Ishikawa (cell line): ENCODE results near the gene CD59.

Experiments used
- CEBPB ChIP-seq: IDR thresholded peaks from 2 replicates; pipeline ENCODE4 v1.6.1; 2012
- CREB1 ChIP-seq: IDR thresholded peaks from 2 replicates; pipeline ENCODE4 v1.6.1; 2012; ENCODE audit warnings: low read depth
- EGR1 ChIP-seq: IDR thresholded peaks from 2 replicates; pipeline ENCODE4 v1.6.1; 2012
- EP300 ChIP-seq: IDR thresholded peaks from 2 replicates; pipeline ENCODE4 v1.6.1; 2012; ENCODE audit warnings: borderline replicate concordance
- FOXM1 ChIP-seq: IDR thresholded peaks from 2 replicates; pipeline ENCODE4 v1.6.1; 2012; ENCODE audit warnings: low read depth, borderline replicate concordance
- NFIC ChIP-seq: IDR thresholded peaks from 2 replicates; pipeline ENCODE4 v1.6.1; 2012
- RAD21 ChIP-seq: IDR thresholded peaks from 2 replicates; pipeline ENCODE4 v1.6.1; 2012; ENCODE audit warnings: low read depth
- TAF1 ChIP-seq: IDR thresholded peaks from 2 replicates; pipeline ENCODE4 v1.6.1; 2012; ENCODE audit warnings: low read depth, mild to moderate bottlenecking
- TCF12 ChIP-seq: IDR thresholded peaks from 2 replicates; pipeline ENCODE4 v1.6.1; 2012; ENCODE audit warnings: low read depth
- TEAD4 ChIP-seq: IDR thresholded peaks from 2 replicates; pipeline ENCODE4 v1.6.1; 2012
- YY1 ChIP-seq: IDR thresholded peaks from 2 replicates; pipeline ENCODE4 v1.6.1; 2012; ENCODE audit warnings: low read depth
- ZBTB7A ChIP-seq: IDR thresholded peaks from 2 replicates; pipeline ENCODE4 v1.6.1; 2012; ENCODE audit warnings: low read depth
- TF ChIP-seq, protein P1 (sequence below): IDR thresholded peaks from 2 replicates; pipeline ENCODE4 v1.6.1; 2012
- TF ChIP-seq, protein P2 (sequence below): IDR thresholded peaks from 2 replicates; pipeline ENCODE4 v1.6.1; 2012; ENCODE audit warnings: low read depth, mild to moderate bottlenecking
- TF ChIP-seq, protein P3 (sequence below): IDR thresholded peaks from 2 replicates; pipeline ENCODE4 v1.6.1; 2012

Gene CD59

DNA sequence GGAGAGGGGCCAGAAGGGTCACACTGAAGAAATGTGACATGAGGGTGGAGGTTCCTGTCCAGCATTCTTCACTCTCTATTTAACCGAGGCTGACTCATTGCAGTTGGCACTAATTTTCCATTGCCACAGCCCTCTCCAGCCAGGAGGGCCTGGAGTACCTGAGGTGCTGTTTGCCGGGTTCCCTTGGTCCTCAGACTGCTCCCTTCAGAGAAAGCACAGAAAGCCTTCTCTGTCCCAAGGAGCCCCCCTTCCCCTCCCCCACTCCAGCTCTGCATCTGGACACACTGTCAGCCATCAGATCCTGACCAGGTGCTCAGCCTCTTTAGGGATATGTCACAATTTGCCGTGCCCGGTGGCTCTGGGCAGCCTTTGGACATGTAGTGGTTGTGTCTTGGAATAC is 32.4 kb downstream of the CD59 start:
- no peak for TF ChIP-seq TCF12
- TF ChIP-seq CREB1 = no peak
- TF ChIP-seq, protein P1, sequence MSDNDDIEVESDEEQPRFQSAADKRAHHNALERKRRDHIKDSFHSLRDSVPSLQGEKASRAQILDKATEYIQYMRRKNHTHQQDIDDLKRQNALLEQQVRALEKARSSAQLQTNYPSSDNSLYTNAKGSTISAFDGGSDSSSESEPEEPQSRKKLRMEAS = no peak
- TF ChIP-seq ZBTB7A = no peak
- no peak for TF ChIP-seq YY1
- no peak for TF ChIP-seq TEAD4
- TF ChIP-seq RAD21 = no peak
- no peak for TF ChIP-seq NFIC
- no peak for TF ChIP-seq EGR1
- no peak for TF ChIP-seq FOXM1
- TF ChIP-seq, protein P2, sequence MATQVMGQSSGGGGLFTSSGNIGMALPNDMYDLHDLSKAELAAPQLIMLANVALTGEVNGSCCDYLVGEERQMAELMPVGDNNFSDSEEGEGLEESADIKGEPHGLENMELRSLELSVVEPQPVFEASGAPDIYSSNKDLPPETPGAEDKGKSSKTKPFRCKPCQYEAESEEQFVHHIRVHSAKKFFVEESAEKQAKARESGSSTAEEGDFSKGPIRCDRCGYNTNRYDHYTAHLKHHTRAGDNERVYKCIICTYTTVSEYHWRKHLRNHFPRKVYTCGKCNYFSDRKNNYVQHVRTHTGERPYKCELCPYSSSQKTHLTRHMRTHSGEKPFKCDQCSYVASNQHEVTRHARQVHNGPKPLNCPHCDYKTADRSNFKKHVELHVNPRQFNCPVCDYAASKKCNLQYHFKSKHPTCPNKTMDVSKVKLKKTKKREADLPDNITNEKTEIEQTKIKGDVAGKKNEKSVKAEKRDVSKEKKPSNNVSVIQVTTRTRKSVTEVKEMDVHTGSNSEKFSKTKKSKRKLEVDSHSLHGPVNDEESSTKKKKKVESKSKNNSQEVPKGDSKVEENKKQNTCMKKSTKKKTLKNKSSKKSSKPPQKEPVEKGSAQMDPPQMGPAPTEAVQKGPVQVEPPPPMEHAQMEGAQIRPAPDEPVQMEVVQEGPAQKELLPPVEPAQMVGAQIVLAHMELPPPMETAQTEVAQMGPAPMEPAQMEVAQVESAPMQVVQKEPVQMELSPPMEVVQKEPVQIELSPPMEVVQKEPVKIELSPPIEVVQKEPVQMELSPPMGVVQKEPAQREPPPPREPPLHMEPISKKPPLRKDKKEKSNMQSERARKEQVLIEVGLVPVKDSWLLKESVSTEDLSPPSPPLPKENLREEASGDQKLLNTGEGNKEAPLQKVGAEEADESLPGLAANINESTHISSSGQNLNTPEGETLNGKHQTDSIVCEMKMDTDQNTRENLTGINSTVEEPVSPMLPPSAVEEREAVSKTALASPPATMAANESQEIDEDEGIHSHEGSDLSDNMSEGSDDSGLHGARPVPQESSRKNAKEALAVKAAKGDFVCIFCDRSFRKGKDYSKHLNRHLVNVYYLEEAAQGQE = no peak

DNA sequence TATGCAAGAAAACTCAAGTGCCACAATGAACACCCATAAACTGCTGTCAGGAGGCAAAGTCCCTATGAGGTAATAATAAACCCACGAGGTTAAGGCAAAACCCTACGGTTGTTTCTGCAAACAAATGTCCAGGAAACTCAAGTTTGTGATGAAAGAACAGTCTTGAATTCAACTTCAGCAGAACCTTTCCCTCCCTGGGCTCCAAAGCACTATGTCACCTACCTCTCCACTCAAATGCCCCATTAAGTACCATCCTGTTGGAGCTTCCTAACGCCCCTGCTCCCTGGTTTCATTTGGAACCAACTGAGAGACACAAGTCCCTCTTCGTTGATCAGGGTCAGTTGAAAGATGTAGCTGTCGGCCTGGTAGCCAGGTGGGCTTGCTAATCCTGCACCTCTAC is 33.0 kb downstream of the CD59 start:
- TF ChIP-seq EP300 (no peak), TEAD4 (no peak), FOXM1 (no peak)

DNA sequence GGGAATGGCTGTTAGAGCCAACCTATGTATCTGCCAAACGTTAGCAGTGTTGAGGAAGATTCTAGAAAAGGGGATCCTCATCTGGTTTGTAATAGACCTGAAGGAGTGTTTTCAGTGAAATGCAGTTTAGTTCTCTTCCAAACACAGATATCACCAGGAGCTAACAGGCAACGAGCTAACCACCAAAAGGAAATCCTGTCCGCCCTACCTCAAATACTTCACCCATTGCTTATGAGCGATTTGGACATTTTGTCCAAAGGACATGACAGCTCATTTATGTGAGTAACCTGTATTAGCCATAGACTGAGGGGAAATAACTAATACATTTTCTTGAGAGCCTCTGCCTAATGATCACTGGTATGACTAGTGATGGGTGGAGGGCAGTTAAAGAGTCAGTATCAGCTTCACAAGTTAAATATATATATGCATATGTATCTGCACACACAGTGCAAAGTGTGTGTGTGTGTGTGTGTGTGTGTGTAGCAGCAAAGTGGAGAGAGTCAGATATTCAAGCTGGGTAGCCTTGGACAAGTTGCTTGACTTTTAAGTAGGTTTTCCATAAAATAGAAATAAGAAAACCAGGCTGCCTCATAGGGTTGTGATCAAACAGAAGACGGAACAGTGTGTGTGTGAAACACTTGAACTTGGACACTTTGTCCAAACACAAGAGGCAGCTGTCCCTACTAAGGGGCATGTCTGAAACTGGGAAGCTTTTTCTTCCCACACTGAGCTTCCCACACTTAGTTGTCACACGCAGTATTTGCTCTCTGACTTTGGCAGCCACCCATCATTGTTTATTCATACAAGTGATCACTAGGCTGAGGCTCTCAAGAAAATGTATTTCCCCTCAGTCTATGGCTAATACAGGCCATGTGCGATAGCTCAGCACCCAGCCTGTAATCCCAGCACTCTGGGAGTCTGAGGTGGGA is 34.7 kb downstream of the CD59 start:
- no peak for TF ChIP-seq CEBPB
- no peak for TF ChIP-seq EP300
- TF ChIP-seq NFIC = no peak
- TF ChIP-seq CREB1 = no peak
- TF ChIP-seq, protein P2 = no peak
- no peak for TF ChIP-seq EGR1
- no peak for TF ChIP-seq TCF12
- TF ChIP-seq RAD21 = no peak
- no peak for TF ChIP-seq TEAD4
- TF ChIP-seq ZBTB7A = no peak
- TF ChIP-seq, protein P1 = no peak

DNA sequence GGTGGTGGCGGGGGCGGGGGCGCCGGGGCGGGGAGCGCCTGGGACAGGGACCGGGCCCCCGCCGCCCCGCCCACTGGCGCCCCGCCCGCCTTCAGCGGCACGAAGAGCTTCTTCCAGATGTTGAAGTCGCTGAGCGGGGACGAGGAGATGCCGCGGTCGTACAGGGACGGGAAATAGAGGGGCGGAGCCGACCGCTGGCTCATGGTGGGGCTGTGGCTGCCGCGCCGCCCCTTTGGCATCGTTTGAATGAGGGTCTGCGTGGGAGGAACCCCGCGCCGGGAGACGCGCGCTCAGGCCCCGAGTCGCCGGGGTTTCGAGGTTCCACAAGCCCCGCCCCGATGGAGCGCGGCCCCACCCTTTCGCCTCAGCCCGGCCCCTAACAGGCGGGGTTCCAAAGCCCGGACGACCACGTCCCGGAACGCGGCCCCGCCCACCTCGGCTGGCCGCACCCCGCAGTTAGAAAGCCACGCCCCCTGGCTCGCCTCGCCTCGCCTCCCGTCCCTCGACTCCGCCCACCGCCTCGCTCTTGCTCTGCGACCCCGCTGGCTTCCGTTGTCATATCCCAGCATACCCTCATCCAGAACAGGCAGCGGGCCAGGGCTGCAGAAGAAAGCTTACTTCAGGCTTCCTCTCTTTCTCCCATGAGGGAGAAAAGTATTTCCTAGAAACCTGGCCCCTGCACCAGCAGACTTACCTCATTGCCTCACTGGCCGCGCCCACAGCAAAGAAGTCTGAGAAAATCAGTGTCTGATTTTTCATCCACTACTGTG is 35.5 kb downstream of the CD59 start, which contains the start of gene C11orf91:
C11orf91 (minus strand) TSS at position 325 of the 770 bp plus-strand sequence; CDS start at position 239, 86 bp downstream.
- TF ChIP-seq EGR1 = peak; percentile 83
- TF ChIP-seq, protein P1 = 0 out of 2 replicates have a peak, but pooled peaks have one; percentile 50
- no peak; the same call in 1 of the 2 replicates for TF ChIP-seq ZBTB7A
- TF ChIP-seq TAF1 = peak; percentile 41; the same call in 1 of the 2 replicates
- no peak for TF ChIP-seq YY1
- TF ChIP-seq CREB1 = no peak
- no peak for TF ChIP-seq NFIC

DNA sequence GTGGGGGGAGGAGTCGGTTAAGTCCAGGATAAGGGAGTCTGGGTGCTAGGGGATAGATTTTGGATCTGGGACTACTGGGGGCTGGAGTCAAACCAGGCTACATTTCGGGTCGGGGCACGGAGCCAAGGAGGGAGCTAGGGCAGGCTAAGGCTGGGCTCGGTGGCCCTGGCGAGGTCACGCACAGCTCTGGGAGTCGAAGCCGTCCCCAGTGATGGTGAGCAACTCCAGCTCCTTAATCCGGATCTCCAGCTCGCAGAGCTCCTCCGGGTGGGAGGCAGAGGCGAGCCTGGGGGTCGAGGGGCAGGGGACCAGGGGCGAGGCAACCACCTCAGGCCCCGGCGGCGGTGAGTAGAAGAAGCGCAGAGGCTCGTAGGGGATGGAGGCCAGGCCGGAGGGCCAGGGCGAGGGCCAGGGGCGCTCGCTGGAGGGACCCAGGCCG is 36.1 kb downstream of the CD59 start:
- TF ChIP-seq, protein P1 = no peak
- TF ChIP-seq EGR1 = no peak
- TF ChIP-seq YY1 = no peak
- TF ChIP-seq, protein P3, sequence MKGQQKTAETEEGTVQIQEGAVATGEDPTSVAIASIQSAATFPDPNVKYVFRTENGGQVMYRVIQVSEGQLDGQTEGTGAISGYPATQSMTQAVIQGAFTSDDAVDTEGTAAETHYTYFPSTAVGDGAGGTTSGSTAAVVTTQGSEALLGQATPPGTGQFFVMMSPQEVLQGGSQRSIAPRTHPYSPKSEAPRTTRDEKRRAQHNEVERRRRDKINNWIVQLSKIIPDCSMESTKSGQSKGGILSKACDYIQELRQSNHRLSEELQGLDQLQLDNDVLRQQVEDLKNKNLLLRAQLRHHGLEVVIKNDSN = no peak
- no peak for TF ChIP-seq ZBTB7A
- TF ChIP-seq TEAD4 = no peak
- no peak for TF ChIP-seq TAF1
- no peak for TF ChIP-seq EP300
- TF ChIP-seq, protein P2 = no peak
- TF ChIP-seq CEBPB = no peak
